Activated naive CD8-positive, alpha-beta T cell treated with anti-CD3 and anti-CD28 coated beads for 36 hours (primary cell): ENCODE results near the gene ANKRD39. TPM values are rescaled to one million over a fixed set of nuclear protein-coding genes. Genes with fewer than 3 reads are reported as not detected.

Experiments
- DNase-seq: peaks from one replicate; pipeline ENCODE4 v3.0.0; 2021
- H3K27ac Mint-ChIP-seq: one replicate; pipeline ENCODE4 v1.8.0; 2022; ENCODE audit warnings: mild to moderate bottlenecking, moderate library complexity, mixed read lengths
- H3K27me3 Mint-ChIP-seq: one replicate; pipeline ENCODE4 v1.8.0; 2022; ENCODE audit warnings: mild to moderate bottlenecking, mixed read lengths
- H3K36me3 Mint-ChIP-seq: one replicate; pipeline ENCODE4 v1.8.0; 2021; ENCODE audit warnings: mild to moderate bottlenecking, mixed read lengths
- H3K4me1 Mint-ChIP-seq: one replicate; pipeline ENCODE4 v1.8.0; 2021; ENCODE audit warnings: mixed read lengths
- H3K4me3 Mint-ChIP-seq: one replicate; pipeline ENCODE4 v1.8.0; 2022; ENCODE audit warnings: mild to moderate bottlenecking, moderate library complexity, mixed read lengths
- H3K9me3 Mint-ChIP-seq: one replicate; pipeline ENCODE4 v1.8.0; 2022; ENCODE audit warnings: mixed read lengths
- total RNA-seq, 2 experiments: library from RNA; stranded (reverse); gene quantifications; one replicate each; pipeline ENCODE4 v1.2.3, GENCODE V29; 2021

The ANKRD39 gene
- 10 to 100 TPM; 22.7 to 25.2 TPM for total RNA-seq

- Mint-ChIP-seq H3K9me3 (no peaks in the 10 kb centered on the region), H3K36me3 (peaks cover 4% of the 10 kb centered on the region), H3K27me3 (no peaks in the 10 kb centered on the region), H3K4me1 (peaks cover 28% of the 10 kb centered on the region), H3K4me3 (peak within 1 kb of the TSS; percentile 88), H3K27ac (peak within 1 kb of the TSS; percentile 89)
- peak; percentile 99 for DNase-seq
These were observed at the start of gene ANKRD39 for GRCh38 chr2:96857667-96858372. TSS of gene ANKRD39 (minus strand) at chr2:96858016. CDS start at chr2:96857987, 29 bp downstream.

GRCh38 chr2:96906729-96907114 lies 48.9 kb upstream of the ANKRD39 start:
- Mint-ChIP-seq H3K36me3 (no peaks in the 10 kb centered on the region), H3K9me3 (no peaks in the 10 kb centered on the region), H3K4me1 (peaks cover 3% of the 10 kb centered on the region), H3K27me3 (no peaks in the 10 kb centered on the region), H3K4me3 (no peak overlapping the region), H3K27ac (no peak overlapping the region)
- DNase-seq = no peak

- DNase-seq = no peak
- H3K36me3 Mint-ChIP-seq = no peaks in the 10 kb centered on the region
- H3K27ac Mint-ChIP-seq = no peak overlapping the region
- no peak overlapping the region for H3K4me3 Mint-ChIP-seq
- H3K9me3 Mint-ChIP-seq = no peaks in the 10 kb centered on the region
- H3K27me3 Mint-ChIP-seq = no peaks in the 10 kb centered on the region
- peaks cover 4% of the 10 kb centered on the region for H3K4me1 Mint-ChIP-seq
These were observed 46.0 kb upstream of the ANKRD39 start for GRCh38 chr2:96903815-96904214.

GRCh38 chr2:96903318-96903717 lies 45.5 kb upstream of the ANKRD39 start:
- H3K36me3 Mint-ChIP-seq = no peaks in the 10 kb centered on the region
- no peak for DNase-seq
- H3K4me3 Mint-ChIP-seq = no peak overlapping the region
- no peaks in the 10 kb centered on the region for H3K9me3 Mint-ChIP-seq
- no peaks in the 10 kb centered on the region for H3K27me3 Mint-ChIP-seq
- peaks cover 7% of the 10 kb centered on the region for H3K4me1 Mint-ChIP-seq
- H3K27ac Mint-ChIP-seq = no peak overlapping the region

- H3K4me3 Mint-ChIP-seq = no peak overlapping the region
- no peaks in the 10 kb centered on the region for H3K36me3 Mint-ChIP-seq
- no peak for DNase-seq
- no peak overlapping the region for H3K27ac Mint-ChIP-seq
- no peaks in the 10 kb centered on the region for H3K9me3 Mint-ChIP-seq
- H3K27me3 Mint-ChIP-seq = no peaks in the 10 kb centered on the region
- H3K4me1 Mint-ChIP-seq = peaks cover 15% of the 10 kb centered on the region
These were observed 42.4 kb upstream of the ANKRD39 start for GRCh38 chr2:96900237-96900636.

- H3K9me3 Mint-ChIP-seq = no peaks in the 10 kb centered on the region
- peaks cover 19% of the 10 kb centered on the region for H3K4me1 Mint-ChIP-seq
These were observed 41.6 kb upstream of the ANKRD39 start for GRCh38 chr2:96899413-96899741.

GRCh38 chr2:96898641-96899412 lies 41.0 kb upstream of the ANKRD39 start:
- Mint-ChIP-seq H3K4me3 (no peak overlapping the region), H3K36me3 (no peaks in the 10 kb centered on the region), H3K9me3 (no peaks in the 10 kb centered on the region), H3K27me3 (no peaks in the 10 kb centered on the region), H3K4me1 (peaks cover 16% of the 10 kb centered on the region), H3K27ac (no peak overlapping the region)
- no peak for DNase-seq

More at GRCh38 chr2:96899413-96899741, 41.6 kb upstream of the ANKRD39 start:
- Mint-ChIP-seq H3K4me3 (no peak overlapping the region), H3K27ac (no peak overlapping the region), H3K36me3 (no peaks in the 10 kb centered on the region), H3K27me3 (no peaks in the 10 kb centered on the region)
- no peak for DNase-seq

- no peaks in the 10 kb centered on the region for H3K36me3 Mint-ChIP-seq
- no peak overlapping the region for H3K27ac Mint-ChIP-seq
- no peaks in the 10 kb centered on the region for H3K9me3 Mint-ChIP-seq
- H3K27me3 Mint-ChIP-seq = no peaks in the 10 kb centered on the region
- DNase-seq = no peak
- peaks cover 16% of the 10 kb centered on the region for H3K4me1 Mint-ChIP-seq
- H3K4me3 Mint-ChIP-seq = no peak overlapping the region
These were observed 40.3 kb upstream of the ANKRD39 start for GRCh38 chr2:96898135-96898505.

GRCh38 chr2:96897491-96898134 lies 39.8 kb upstream of the ANKRD39 start:
- Mint-ChIP-seq H3K27me3 (no peaks in the 10 kb centered on the region), H3K4me3 (no peak overlapping the region), H3K36me3 (no peaks in the 10 kb centered on the region), H3K27ac (no peak overlapping the region), H3K9me3 (no peaks in the 10 kb centered on the region), H3K4me1 (peaks cover 18% of the 10 kb centered on the region)
- DNase-seq = no peak

GRCh38 chr2:96895746-96896651 lies 38.2 kb upstream of the ANKRD39 start:
- Mint-ChIP-seq H3K4me1 (peaks cover 26% of the 10 kb centered on the region), H3K4me3 (no peak overlapping the region), H3K27ac (no peak overlapping the region), H3K27me3 (no peaks in the 10 kb centered on the region), H3K9me3 (no peaks in the 10 kb centered on the region), H3K36me3 (no peaks in the 10 kb centered on the region)
- no peak for DNase-seq

- no peak for DNase-seq
- H3K4me1 Mint-ChIP-seq = peaks cover 29% of the 10 kb centered on the region
- no peaks in the 10 kb centered on the region for H3K9me3 Mint-ChIP-seq
- no peaks in the 10 kb centered on the region for H3K27me3 Mint-ChIP-seq
- H3K36me3 Mint-ChIP-seq = no peaks in the 10 kb centered on the region
- no peak overlapping the region for H3K27ac Mint-ChIP-seq
- H3K4me3 Mint-ChIP-seq = no peak overlapping the region
These were observed 37.4 kb upstream of the ANKRD39 start for GRCh38 chr2:96895032-96895745.

GRCh38 chr2:96894151-96894531 lies 36.3 kb upstream of the ANKRD39 start:
- H3K9me3 Mint-ChIP-seq = no peaks in the 10 kb centered on the region
- no peak for DNase-seq
- H3K4me3 Mint-ChIP-seq = no peak overlapping the region
- no peaks in the 10 kb centered on the region for H3K36me3 Mint-ChIP-seq
- no peak overlapping the region for H3K27ac Mint-ChIP-seq
- H3K27me3 Mint-ChIP-seq = no peaks in the 10 kb centered on the region
- peaks cover 29% of the 10 kb centered on the region for H3K4me1 Mint-ChIP-seq

GRCh38 chr2:96893289-96894150 lies 35.7 kb upstream of the ANKRD39 start:
- no peaks in the 10 kb centered on the region for H3K9me3 Mint-ChIP-seq
- DNase-seq = no peak
- no peak overlapping the region for H3K4me3 Mint-ChIP-seq
- H3K27ac Mint-ChIP-seq = no peak overlapping the region
- H3K4me1 Mint-ChIP-seq = peaks cover 25% of the 10 kb centered on the region
- no peaks in the 10 kb centered on the region for H3K27me3 Mint-ChIP-seq
- no peaks in the 10 kb centered on the region for H3K36me3 Mint-ChIP-seq
